CD4-positive, alpha-beta T cell (primary cell): ENCODE results near the gene GDAP1L1. TPM values are rescaled to one million over a fixed set of nuclear protein-coding genes. Genes with fewer than 3 reads are reported as not detected.

Source experiments
- ATAC-seq: fragments of 200-7000 bp; cut with Tn5 transposase; one replicate; pipeline ENCODE4 v1.10.0; 2022; ENCODE audit warnings: mild to moderate bottlenecking; ENCODE audit not compliant: poor library complexity
- CTCF ChIA-PET: fragments of 350-600 bp; sonication (Branson Sonifier 250); formaldehyde crosslinking; loops from one replicate; lab custom pipeline; 2021; ENCODE audit warnings: antibody characterized with exemption, inconsistent platforms; lab: Charles Lee
- POLR2A ChIA-PET: fragments of 350-600 bp; sonication (Branson Sonifier 250); formaldehyde crosslinking; loops from one replicate; lab custom pipeline; 2021; ENCODE audit warnings: antibody characterized with exemption, inconsistent platforms; lab: Charles Lee
- DNase-seq, 14 experiments: peaks; one replicate each; pipeline ENCODE4 v3.0.0-alpha.2; 2013 to 2020; ENCODE audit warnings: mixed read lengths in 2 of 14
- H3K27ac ChIP-seq, 2 donors: one replicate each; pipeline versions ENCODE4 v1.5.1 to v1.7.0; 2013; ENCODE audit warnings: low read length in 2 of 2, low read depth in 1 of 2, mild to moderate bottlenecking in 1 of 2
- H3K27me3 ChIP-seq, 2 experiments: 1 replicate in 1 of 2; 2 replicates in 1 of 2; pipeline versions ENCODE4 v1.6.1 to v1.7.0; 2013; ENCODE audit warnings: low read length in 2 of 2, control low read depth in 1 of 2, mild to moderate bottlenecking in 1 of 2, moderate library complexity in 1 of 2; ENCODE audit not compliant: insufficient read depth in 2 of 2, control insufficient read depth in 1 of 2
- H3K36me3 ChIP-seq: one replicate; pipeline ENCODE4 v1.6.1; 2013; ENCODE audit warnings: low read length, control low read depth; ENCODE audit not compliant: insufficient read depth
- H3K4me1 ChIP-seq: one replicate; pipeline ENCODE4 v1.6.1; 2013; ENCODE audit warnings: low read length, control low read depth; ENCODE audit not compliant: insufficient read depth
- H3K4me3 ChIP-seq: one replicate; pipeline ENCODE4 v1.5.1; 2013; ENCODE audit warnings: mild to moderate bottlenecking, low read length, moderate library complexity
- H3K9me3 ChIP-seq, 2 experiments: 1 replicate in 1 of 2; 2 replicates in 1 of 2; pipeline versions ENCODE4 v1.6.1 to v1.7.0; 2013; ENCODE audit warnings: low read length in 2 of 2, mild to moderate bottlenecking in 2 of 2, control low read depth in 1 of 2, moderate library complexity in 1 of 2; ENCODE audit not compliant: control insufficient read depth in 1 of 2, insufficient read depth in 1 of 2
- H3K27ac Mint-ChIP-seq: one replicate; pipeline ENCODE4 v1.8.0; 2020; ENCODE audit warnings: mixed read lengths
- H3K27me3 Mint-ChIP-seq: one replicate; pipeline ENCODE4 v1.8.0; 2021; ENCODE audit warnings: mixed read lengths
- H3K36me3 Mint-ChIP-seq: one replicate; pipeline ENCODE4 v1.8.0; 2021; ENCODE audit warnings: low read depth, mixed read lengths
- H3K4me1 Mint-ChIP-seq: one replicate; pipeline ENCODE4 v1.8.0; 2021; ENCODE audit warnings: low read depth, mixed read lengths
- H3K4me3 Mint-ChIP-seq: one replicate; pipeline ENCODE4 v1.8.0; 2020; ENCODE audit warnings: mild to moderate bottlenecking, mixed read lengths
- H3K9me3 Mint-ChIP-seq: one replicate; pipeline ENCODE4 v1.8.0; 2020; ENCODE audit warnings: mixed read lengths
- intact Hi-C, 2 experiments: fragments of 100-400 bp; cut with DNase I in 1 of 2; cut with micrococcal nuclease in 1 of 2; formaldehyde crosslinking; loops; one replicate each; pipeline versions ENCODE4 v1.15.1 to v1.9.0; 2023 to 2025; cut with DNase I, micrococcal nuclease
- total RNA-seq, 174 experiments: library from RNA in 2 of 174; stranded (reverse) in 2 of 174; gene quantifications; one replicate each; pipeline ENCODE4 v1.2.3 and lab custom pipeline; 2021 to 2026
- TF ChIP-seq, protein P1 (sequence below): fragments of 200-600 bp; IDR thresholded peaks from one replicate; pipeline ENCODE4 v1.8.0; 2022; ENCODE audit warnings: antibody characterized with exemption, mild to moderate bottlenecking

Gene GDAP1L1
- total RNA-seq, 2 experiments from 2014 or later = not detected

DNA sequence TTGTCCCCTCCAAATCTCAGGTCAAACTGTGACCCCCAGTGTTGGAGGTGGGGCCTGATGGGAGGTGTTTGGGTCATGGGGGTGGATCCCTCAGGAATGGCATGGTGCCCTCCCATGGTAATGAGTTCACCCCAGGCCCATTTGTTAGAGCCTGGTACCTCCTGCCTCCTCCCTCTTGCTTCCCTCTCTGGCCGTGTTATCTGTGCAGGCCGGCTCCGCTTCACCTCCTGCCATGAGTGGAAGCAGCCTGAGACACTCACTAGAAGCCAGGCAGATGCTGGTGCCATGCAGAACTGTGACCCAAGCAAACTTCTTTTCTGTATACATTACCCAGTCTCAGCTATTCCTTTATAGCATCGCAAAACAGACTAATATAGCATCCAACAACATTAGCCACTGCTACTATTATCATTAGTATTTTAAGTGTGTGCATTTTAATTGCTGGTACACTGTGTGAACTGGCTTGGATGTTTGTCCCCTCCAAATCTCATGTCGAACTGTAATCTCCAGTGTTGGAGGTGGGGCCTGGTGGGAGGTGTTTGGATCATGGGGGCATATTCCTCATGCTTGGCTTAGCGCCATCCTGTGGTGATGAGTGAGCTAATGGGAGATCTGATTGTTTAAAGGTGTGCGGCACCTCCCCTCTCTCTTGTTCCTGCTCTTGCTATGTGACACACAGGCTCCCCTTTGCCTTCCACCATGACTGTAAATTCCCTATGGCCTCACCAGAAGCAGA is 24.3 kb upstream of the GDAP1L1 start:
- no peak overlapping the region for H3K27ac ChIP-seq
- H3K36me3 ChIP-seq = peaks cover 4% of the 10 kb centered on the region
- CTCF ChIA-PET = interaction anchor here (1.6 kb wide), 1 partner anchor 88 kb away, joined by 7 read pairs; the partner anchor contains the start of gene FITM2
- Mint-ChIP-seq H3K4me1 (peaks cover 46% of the 10 kb centered on the region), H3K36me3 (no peaks in the 10 kb centered on the region), H3K27ac (peak overlapping the region; percentile 73), H3K27me3 (no peaks in the 10 kb centered on the region), H3K9me3 (no peaks in the 10 kb centered on the region), H3K4me3 (no peak overlapping the region)
- no peak overlapping the region for H3K4me3 ChIP-seq
- no peaks in the 10 kb centered on the region for H3K27me3 ChIP-seq
- POLR2A ChIA-PET = no interaction called here
- ATAC-seq = no peak
- TF ChIP-seq, protein P1, sequence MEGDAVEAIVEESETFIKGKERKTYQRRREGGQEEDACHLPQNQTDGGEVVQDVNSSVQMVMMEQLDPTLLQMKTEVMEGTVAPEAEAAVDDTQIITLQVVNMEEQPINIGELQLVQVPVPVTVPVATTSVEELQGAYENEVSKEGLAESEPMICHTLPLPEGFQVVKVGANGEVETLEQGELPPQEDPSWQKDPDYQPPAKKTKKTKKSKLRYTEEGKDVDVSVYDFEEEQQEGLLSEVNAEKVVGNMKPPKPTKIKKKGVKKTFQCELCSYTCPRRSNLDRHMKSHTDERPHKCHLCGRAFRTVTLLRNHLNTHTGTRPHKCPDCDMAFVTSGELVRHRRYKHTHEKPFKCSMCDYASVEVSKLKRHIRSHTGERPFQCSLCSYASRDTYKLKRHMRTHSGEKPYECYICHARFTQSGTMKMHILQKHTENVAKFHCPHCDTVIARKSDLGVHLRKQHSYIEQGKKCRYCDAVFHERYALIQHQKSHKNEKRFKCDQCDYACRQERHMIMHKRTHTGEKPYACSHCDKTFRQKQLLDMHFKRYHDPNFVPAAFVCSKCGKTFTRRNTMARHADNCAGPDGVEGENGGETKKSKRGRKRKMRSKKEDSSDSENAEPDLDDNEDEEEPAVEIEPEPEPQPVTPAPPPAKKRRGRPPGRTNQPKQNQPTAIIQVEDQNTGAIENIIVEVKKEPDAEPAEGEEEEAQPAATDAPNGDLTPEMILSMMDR = no peak
- peaks cover 31% of the 10 kb centered on the region for H3K4me1 ChIP-seq
- intact Hi-C loops = no loop called here
- H3K9me3 ChIP-seq = no peaks in the 10 kb centered on the region
- DNase-seq = no peak

DNA sequence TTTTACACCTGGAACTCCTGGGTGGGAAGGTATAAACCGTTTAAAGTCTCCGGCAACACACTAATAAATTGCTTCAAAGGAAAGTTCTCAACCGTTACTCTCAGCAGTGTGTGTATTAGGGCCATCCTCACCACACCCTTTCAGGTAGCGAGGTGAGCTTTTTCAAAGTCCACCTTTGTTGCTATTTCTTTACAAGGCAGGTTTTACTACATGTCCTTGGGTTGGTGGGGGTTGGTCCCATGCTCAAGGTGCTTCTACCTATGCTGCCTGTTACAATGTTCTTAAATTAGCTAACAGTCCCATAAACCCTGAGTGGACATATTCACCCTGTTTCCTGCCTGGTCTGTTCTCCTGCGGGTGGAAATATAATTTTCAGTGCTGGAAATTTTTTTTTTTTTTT is 23.4 kb upstream of the GDAP1L1 start:
- no peaks in the 10 kb centered on the region for H3K27me3 Mint-ChIP-seq
- H3K36me3 ChIP-seq = peaks cover 4% of the 10 kb centered on the region
- TF ChIP-seq, protein P1 = no peak
- intact Hi-C loops = no loop called here
- no peaks in the 10 kb centered on the region for H3K9me3 Mint-ChIP-seq
- DNase-seq (no peak), ATAC-seq (no peak)
- H3K4me1 ChIP-seq = peaks cover 23% of the 10 kb centered on the region
- no peaks in the 10 kb centered on the region for H3K27me3 ChIP-seq
- peak overlapping the region; percentile 73 for H3K27ac Mint-ChIP-seq
- H3K27ac ChIP-seq = no peak overlapping the region
- H3K4me1 Mint-ChIP-seq = peaks cover 37% of the 10 kb centered on the region
- no peak overlapping the region for H3K4me3 ChIP-seq
- ChIA-PET CTCF (no interaction called here), POLR2A (no interaction called here)
- no peaks in the 10 kb centered on the region for H3K36me3 Mint-ChIP-seq
- no peaks in the 10 kb centered on the region for H3K9me3 ChIP-seq
- H3K4me3 Mint-ChIP-seq = no peak overlapping the region

DNA sequence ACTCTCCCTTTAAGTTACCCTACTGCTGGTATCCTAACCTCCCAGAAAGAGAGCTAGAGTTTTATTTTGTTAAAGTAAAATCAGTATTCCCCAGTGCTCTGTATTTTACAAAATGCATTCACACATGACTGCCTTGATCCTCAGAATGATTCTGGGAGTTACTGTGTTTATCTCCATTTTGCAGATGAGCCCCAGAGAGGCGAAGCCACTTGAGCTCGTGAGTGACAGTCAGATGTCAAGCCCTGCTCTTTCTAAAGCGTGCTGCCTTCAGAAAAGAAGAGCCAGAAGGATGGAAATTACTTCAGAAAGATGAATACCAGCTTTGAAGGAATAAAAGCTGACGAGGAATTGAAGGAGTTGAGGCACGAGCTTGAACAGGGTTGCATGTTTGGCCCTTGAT is 22.5 kb upstream of the GDAP1L1 start:
- H3K9me3 Mint-ChIP-seq = no peaks in the 10 kb centered on the region
- Histone ChIP-seq H3K27me3 (no peaks in the 10 kb centered on the region), H3K36me3 (peaks cover 4% of the 10 kb centered on the region), H3K9me3 (no peaks in the 10 kb centered on the region), H3K4me1 (peaks cover 14% of the 10 kb centered on the region), H3K4me3 (no peak overlapping the region), H3K27ac (no peak overlapping the region)
- ChIA-PET POLR2A (no interaction called here), CTCF (no interaction called here)
- TF ChIP-seq, protein P1 = no peak
- H3K36me3 Mint-ChIP-seq = no peaks in the 10 kb centered on the region
- intact Hi-C loops = no loop called here
- no peaks in the 10 kb centered on the region for H3K27me3 Mint-ChIP-seq
- ATAC-seq = no peak
- H3K4me1 Mint-ChIP-seq = peaks cover 28% of the 10 kb centered on the region
- no peak for DNase-seq
- no peak overlapping the region for H3K4me3 Mint-ChIP-seq
- H3K27ac Mint-ChIP-seq = peak overlapping the region; percentile 73
